Suprapubic skin (tissue), 4 donors: ENCODE data around the gene NR2F1-AS1. TPM values are rescaled to one million over a fixed set of nuclear protein-coding genes. Genes with fewer than 3 reads are reported as not detected.
"Not testable (repeated sequence)": the region's sequence is repeated elsewhere in the genome, so short reads cannot be mapped to it uniquely, and the experiment has no call there.

Source experiments
- DNase-seq, 2 donors: peaks; one replicate each; pipeline ENCODE4 v3.0.0-alpha.2; 2019; ENCODE audit warnings: low spot score in 2 of 2
- H3K27ac ChIP-seq: fragments of 200-600 bp; sonication (generic); one replicate; pipeline ENCODE4 v1.5.1; 2019
- H3K27me3 ChIP-seq: fragments of 200-600 bp; sonication (generic); one replicate; pipeline ENCODE4 v1.5.1; 2019
- H3K36me3 ChIP-seq: fragments of 200-600 bp; sonication (generic); one replicate; pipeline ENCODE4 v1.5.1; 2019
- H3K4me1 ChIP-seq: fragments of 200-600 bp; sonication (generic); one replicate; pipeline ENCODE4 v1.5.1; 2019
- H3K4me3 ChIP-seq: fragments of 200-600 bp; sonication (generic); one replicate; pipeline ENCODE4 v1.5.1; 2019; ENCODE audit warnings: mild to moderate bottlenecking
- H3K9me3 ChIP-seq: fragments of 200-600 bp; sonication (generic); one replicate; pipeline ENCODE4 v1.5.1; 2019
- EP300 ChIP-seq: sonication (generic); formaldehyde crosslinking; IDR thresholded peaks from one replicate; pipeline ENCODE4 v1.6.1; 2017; ENCODE audit warnings: antibody characterized with exemption
- POLR2A ChIP-seq, 2 donors: fragments of 450-650 bp; IDR thresholded peaks; one replicate each; pipeline ENCODE4 v1.6.1; 2017; ENCODE audit warnings: antibody characterized with exemption in 2 of 2, mild to moderate bottlenecking in 2 of 2, moderate library complexity in 2 of 2
- POLR2AphosphoS5 ChIP-seq, 3 donors: sonication (generic); formaldehyde crosslinking; IDR thresholded peaks; one replicate each; pipeline ENCODE4 v1.6.1; 2017; ENCODE audit warnings: antibody characterized with exemption in 3 of 3
- WGBS: methylation state at CpG from one replicate; pipeline ENCODE4 v1.1.5; 2018; 5-methylcytosine and 5-hydroxymethylcytosine counted together
- total RNA-seq, 4 donors: library from RNA; depleted of rRNA; stranded (reverse); fragments of >200 nt; gene quantifications; one replicate each; pipeline ENCODE4 v1.1.0, GENCODE V29; 2016
- TF ChIP-seq, protein P1 (sequence below), 2 donors: fragments of 200-600 bp in 1 of 2; fragments of 450-650 bp in 1 of 2; sonication (generic) in 1 of 2; IDR thresholded peaks; one replicate each; pipeline ENCODE4 v1.5.1; 2016 to 2019; ENCODE audit warnings: antibody characterized with exemption in 2 of 2, mild to moderate bottlenecking in 1 of 2, moderate library complexity in 1 of 2

Gene NR2F1-AS1
- total RNA-seq, 4 donors from 2014 or later: 0.76 to 1.4 (median 1.2) TPM

DNA sequence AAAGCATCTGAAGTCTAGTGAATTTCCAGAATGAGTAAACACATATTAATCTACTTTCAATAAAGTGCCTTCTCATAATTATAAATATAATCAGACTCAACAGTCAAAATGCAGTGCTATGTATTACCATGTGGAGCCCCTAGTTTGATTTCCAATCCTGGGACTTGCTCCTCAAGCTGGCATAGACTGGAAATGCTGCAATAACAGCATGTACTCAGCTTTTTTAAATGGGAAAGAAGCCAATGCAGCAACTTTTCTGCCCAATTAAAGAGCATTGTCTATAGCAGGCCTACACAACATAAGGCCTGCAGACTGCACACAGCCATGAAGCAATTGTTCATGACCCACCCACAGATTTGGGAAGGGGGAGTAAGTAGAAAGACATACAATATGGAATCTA lies 103.2 kb downstream of the NR2F1-AS1 start:
- TF ChIP-seq EP300: no peak
- no peak for TF ChIP-seq POLR2A (IDR thresholded peaks at IDR 0.05)
- TF ChIP-seq, protein P1, sequence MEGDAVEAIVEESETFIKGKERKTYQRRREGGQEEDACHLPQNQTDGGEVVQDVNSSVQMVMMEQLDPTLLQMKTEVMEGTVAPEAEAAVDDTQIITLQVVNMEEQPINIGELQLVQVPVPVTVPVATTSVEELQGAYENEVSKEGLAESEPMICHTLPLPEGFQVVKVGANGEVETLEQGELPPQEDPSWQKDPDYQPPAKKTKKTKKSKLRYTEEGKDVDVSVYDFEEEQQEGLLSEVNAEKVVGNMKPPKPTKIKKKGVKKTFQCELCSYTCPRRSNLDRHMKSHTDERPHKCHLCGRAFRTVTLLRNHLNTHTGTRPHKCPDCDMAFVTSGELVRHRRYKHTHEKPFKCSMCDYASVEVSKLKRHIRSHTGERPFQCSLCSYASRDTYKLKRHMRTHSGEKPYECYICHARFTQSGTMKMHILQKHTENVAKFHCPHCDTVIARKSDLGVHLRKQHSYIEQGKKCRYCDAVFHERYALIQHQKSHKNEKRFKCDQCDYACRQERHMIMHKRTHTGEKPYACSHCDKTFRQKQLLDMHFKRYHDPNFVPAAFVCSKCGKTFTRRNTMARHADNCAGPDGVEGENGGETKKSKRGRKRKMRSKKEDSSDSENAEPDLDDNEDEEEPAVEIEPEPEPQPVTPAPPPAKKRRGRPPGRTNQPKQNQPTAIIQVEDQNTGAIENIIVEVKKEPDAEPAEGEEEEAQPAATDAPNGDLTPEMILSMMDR (IDR thresholded peaks at IDR 0.05): no peak
- no peak for TF ChIP-seq POLR2AphosphoS5 (IDR thresholded peaks at IDR 0.05)
- Histone ChIP-seq H3K9me3 (peaks cover 14% of the 10 kb centered on the region), H3K36me3 (no peaks in the 10 kb centered on the region), H3K4me1 (no peaks in the 10 kb centered on the region), H3K27ac (no peak overlapping the region), H3K4me3 (no peak overlapping the region), H3K27me3 (no peaks in the 10 kb centered on the region)
- no peak for DNase-seq

DNA sequence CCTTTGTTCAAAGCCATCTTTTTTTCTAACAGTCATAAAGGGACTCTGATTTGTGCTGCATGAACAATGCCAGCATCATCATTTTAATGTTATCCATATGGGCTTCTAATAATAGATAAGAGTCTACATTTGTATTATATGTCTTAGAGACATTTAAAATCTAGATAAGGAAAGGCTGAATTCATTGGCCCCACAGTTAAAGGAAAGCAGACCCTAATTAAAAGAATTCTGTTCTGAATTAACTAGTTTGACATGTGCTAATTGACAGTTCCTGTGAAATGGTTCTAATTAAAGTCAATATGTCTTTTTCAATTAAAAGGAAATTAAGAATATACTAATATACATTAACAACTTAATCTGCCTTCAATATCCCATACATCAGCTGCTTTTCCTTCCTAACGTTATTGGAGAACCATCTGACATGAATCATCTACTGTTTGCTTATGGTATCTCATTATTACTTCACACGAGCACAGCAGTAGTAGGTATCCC lies 104.7 kb downstream of the NR2F1-AS1 start:
- H3K36me3 ChIP-seq: no peaks in the 10 kb centered on the region
- no peak overlapping the region for H3K4me3 ChIP-seq
- H3K27me3 ChIP-seq: no peaks in the 10 kb centered on the region
- H3K27ac ChIP-seq: no peak overlapping the region
- no peaks in the 10 kb centered on the region for H3K4me1 ChIP-seq
- no peak for TF ChIP-seq POLR2A (IDR thresholded peaks at IDR 0.05)
- TF ChIP-seq, protein P1 (IDR thresholded peaks at IDR 0.05): no peak
- no peak for TF ChIP-seq POLR2AphosphoS5 (IDR thresholded peaks at IDR 0.05)
- TF ChIP-seq EP300: no peak
- peaks cover 14% of the 10 kb centered on the region for H3K9me3 ChIP-seq
- 49% methylated on average over 2 of the region's 2 CpGs for WGBS
- DNase-seq: no peak

DNA sequence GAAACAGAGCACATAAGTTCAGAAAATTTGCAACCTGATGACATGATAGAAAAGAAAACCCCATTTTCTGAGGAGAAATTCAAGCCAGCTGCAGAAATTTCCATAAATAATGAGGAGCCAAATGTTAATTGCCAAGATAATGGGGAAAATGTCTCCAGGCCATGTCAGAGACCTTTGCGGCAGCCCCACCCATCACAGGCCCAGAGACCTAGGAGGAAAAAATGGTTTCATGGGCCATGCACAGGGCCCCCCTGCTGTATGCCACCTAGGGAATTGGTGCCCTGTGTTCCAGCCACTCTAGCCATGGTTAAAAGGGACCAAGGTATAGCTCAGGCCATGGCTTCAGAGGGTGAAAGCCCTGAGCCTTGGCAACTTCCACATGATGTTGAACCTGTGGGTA lies 118.1 kb downstream of the NR2F1-AS1 start:
- WGBS: 100% methylated on average over 1 of the region's 1 CpG
- no peak for DNase-seq
- Histone ChIP-seq H3K9me3 (peaks cover 15% of the 10 kb centered on the region), H3K4me3 (no peak overlapping the region), H3K4me1 (no peaks in the 10 kb centered on the region), H3K36me3 (no peaks in the 10 kb centered on the region), H3K27ac (no peak overlapping the region), H3K27me3 (no peaks in the 10 kb centered on the region)
- TF ChIP-seq POLR2A (IDR thresholded peaks at IDR 0.05): no peak
- TF ChIP-seq POLR2AphosphoS5 (IDR thresholded peaks at IDR 0.05): no peak

DNA sequence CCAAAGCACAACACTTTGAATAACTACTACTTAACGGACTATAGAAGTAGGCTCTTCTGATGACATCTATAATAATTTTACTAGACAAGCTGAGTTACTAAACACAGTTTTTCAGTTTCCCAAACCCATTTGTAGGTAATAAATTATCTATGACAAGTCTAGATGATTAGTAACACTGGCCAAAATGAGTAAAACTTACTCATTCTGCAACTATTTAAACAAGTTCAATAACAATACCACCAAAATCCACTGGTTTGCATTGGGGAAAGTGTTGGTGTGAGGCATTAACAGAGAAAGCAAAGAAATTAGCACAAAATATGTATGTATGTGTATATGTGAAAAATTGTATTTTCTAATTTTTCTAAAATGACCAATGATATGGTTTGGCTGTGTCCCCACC lies 119.3 kb downstream of the NR2F1-AS1 start:
- Histone ChIP-seq H3K9me3 (peaks cover 15% of the 10 kb centered on the region), H3K27me3 (no peaks in the 10 kb centered on the region), H3K4me1 (no peaks in the 10 kb centered on the region), H3K36me3 (no peaks in the 10 kb centered on the region), H3K4me3 (no peak overlapping the region), H3K27ac (no peak overlapping the region)
- 61% methylated on average over 1 of the region's 1 CpG for WGBS
- TF ChIP-seq, protein P1 (IDR thresholded peaks at IDR 0.05): no peak
- TF ChIP-seq EP300 (no peak), POLR2AphosphoS5 (IDR thresholded peaks at IDR 0.05) (no peak), POLR2A (IDR thresholded peaks at IDR 0.05) (no peak)
- DNase-seq: no peak

DNA sequence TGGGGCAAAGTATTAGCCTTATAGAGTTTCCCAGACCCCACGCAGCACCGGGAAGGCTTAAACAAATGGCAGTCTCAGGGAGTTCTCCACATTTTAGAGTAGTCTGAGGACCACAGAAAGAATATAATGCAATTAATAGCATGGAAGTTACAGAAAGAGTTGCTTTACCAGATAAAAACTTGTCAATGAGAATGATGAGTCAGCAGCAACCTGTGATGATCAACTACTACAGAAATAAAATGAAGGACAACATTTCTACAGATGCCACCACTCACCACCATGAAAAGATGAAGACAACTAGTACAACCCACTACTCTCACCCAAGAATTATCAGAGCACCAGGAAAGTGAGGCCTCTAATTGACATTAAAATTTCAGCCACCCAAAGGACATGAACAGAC lies 120.7 kb downstream of the NR2F1-AS1 start:
- 93% methylated on average over 2 of the region's 2 CpGs for WGBS
- H3K4me1 ChIP-seq: no peaks in the 10 kb centered on the region
- H3K4me3 ChIP-seq: no peak overlapping the region
- no peak for DNase-seq
- TF ChIP-seq EP300 (no peak), POLR2AphosphoS5 (IDR thresholded peaks at IDR 0.05) (no peak), POLR2A (IDR thresholded peaks at IDR 0.05) (no peak)
- TF ChIP-seq, protein P1 (IDR thresholded peaks at IDR 0.05): no peak
- H3K27me3 ChIP-seq: no peaks in the 10 kb centered on the region
- H3K36me3 ChIP-seq: no peaks in the 10 kb centered on the region
- no peak overlapping the region for H3K27ac ChIP-seq
- peaks cover 15% of the 10 kb centered on the region for H3K9me3 ChIP-seq

DNA sequence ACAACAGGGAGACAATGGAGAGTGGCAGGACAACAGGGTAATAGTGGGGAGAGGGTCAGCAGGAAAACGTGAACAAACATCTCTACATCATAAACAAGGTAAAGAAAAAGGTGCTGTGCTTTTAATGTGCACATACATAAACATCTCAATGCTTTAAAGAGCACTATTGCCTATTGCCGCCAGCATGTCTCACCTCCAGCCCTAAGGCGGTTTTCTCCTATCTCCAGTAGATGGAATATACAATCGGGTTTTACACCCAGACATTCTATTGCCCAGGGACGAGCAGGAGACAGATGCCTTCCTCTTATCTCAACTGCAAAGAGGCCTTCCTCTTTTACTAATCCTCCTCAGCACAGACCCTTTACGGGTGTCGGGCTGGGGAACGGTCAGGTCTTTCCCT lies 124.2 kb downstream of the NR2F1-AS1 start:
- DNase-seq, H3K36me3 ChIP-seq, H3K9me3 ChIP-seq, H3K27me3 ChIP-seq, H3K27ac ChIP-seq, H3K4me3 ChIP-seq, H3K4me1 ChIP-seq: not testable (repeated sequence)
- 79% methylated on average over 8 of the region's 8 CpGs for WGBS
